CD14-positive monocyte (primary cell): ENCODE results near the gene FOXK2. TPM values are rescaled to one million over a fixed set of nuclear protein-coding genes. Genes with fewer than 3 reads are reported as not detected.

Source experiments
- DNase-seq, 3 donors: peaks; one replicate each; pipeline ENCODE4 v3.0.0-alpha.2; 2011 to 2022
- H2AFZ ChIP-seq: 2 replicates; pipeline ENCODE4 v1.6.0; 2012; ENCODE audit warnings: mild to moderate bottlenecking, low read depth, low read length, inconsistent platforms; ENCODE audit not compliant: insufficient read depth, poor library complexity, severe bottlenecking
- H3K27ac ChIP-seq, 2 donors: 1 replicate in 1 of 2; 2 replicates in 1 of 2; pipeline ENCODE4 v1.5.1; 2012 to 2013; ENCODE audit warnings: low read length in 2 of 2, control low read depth in 1 of 2, inconsistent platforms in 1 of 2, low read depth in 1 of 2, mild to moderate bottlenecking in 1 of 2
- H3K27me3 ChIP-seq, 2 donors: one replicate each; pipeline versions ENCODE4 v1.6.0 to v1.6.1; 2011 to 2013; ENCODE audit warnings: low read length in 2 of 2; ENCODE audit not compliant: control insufficient read depth in 2 of 2, insufficient read depth in 2 of 2
- H3K36me3 ChIP-seq, 2 donors: replicated peaks in 1 of 2; 1 replicate in 1 of 2; 2 replicates in 1 of 2; pipeline versions ENCODE4 v1.5.1 to v1.6.1; 2012 to 2013; ENCODE audit warnings: low read length in 2 of 2, control low read depth in 1 of 2, inconsistent platforms in 1 of 2, mild to moderate bottlenecking in 1 of 2; ENCODE audit not compliant: insufficient read depth in 2 of 2, control insufficient read depth in 1 of 2
- H3K4me1 ChIP-seq, 2 donors: 1 replicate in 1 of 2; 2 replicates in 1 of 2; pipeline versions ENCODE4 v1.5.1 to v1.6.1; 2012 to 2013; ENCODE audit warnings: low read length in 2 of 2, control low read depth in 1 of 2, inconsistent platforms in 1 of 2, mild to moderate bottlenecking in 1 of 2, moderate library complexity in 1 of 2; ENCODE audit not compliant: insufficient read depth in 2 of 2, control insufficient read depth in 1 of 2
- H3K4me2 ChIP-seq: replicated peaks from 2 replicates; pipeline ENCODE3; 2012; ENCODE audit warnings: low read length, moderate library complexity, mild to moderate bottlenecking; ENCODE audit not compliant: poor library complexity, severe bottlenecking; ENCODE audit errors: extremely low read depth
- H3K4me3 ChIP-seq, 3 experiments: fragments of 200-600 bp in 1 of 3; sonication (generic) in 1 of 3; replicated peaks in 1 of 3; 1 replicate in 2 of 3; 2 replicates in 1 of 3; pipeline ENCODE4 v1.5.1; 2011 to 2013; ENCODE audit warnings: low read length in 3 of 3, mild to moderate bottlenecking in 3 of 3, control low read depth in 2 of 3, low read depth in 2 of 3, inconsistent platforms in 1 of 3, moderate library complexity in 1 of 3
- H3K79me2 ChIP-seq: 2 replicates; pipeline ENCODE4 v1.6.0; 2012; ENCODE audit warnings: mild to moderate bottlenecking, control low read depth, inconsistent platforms, low read length, moderate library complexity; ENCODE audit not compliant: insufficient read depth
- H3K9ac ChIP-seq: 2 replicates; pipeline ENCODE4 v1.6.0; 2017; ENCODE audit warnings: low read length, mild to moderate bottlenecking; ENCODE audit not compliant: insufficient read depth, poor library complexity, severe bottlenecking
- H3K9me3 ChIP-seq, 2 donors: replicated peaks in 1 of 2; 1 replicate in 1 of 2; 2 replicates in 1 of 2; pipeline versions ENCODE4 v1.5.1 to v1.6.1; 2012 to 2013; ENCODE audit warnings: low read length in 2 of 2, control low read depth in 1 of 2; ENCODE audit not compliant: control insufficient read depth in 1 of 2, insufficient read depth in 1 of 2
- H4K20me1 ChIP-seq: 2 replicates; pipeline ENCODE4 v1.6.0; 2012; ENCODE audit warnings: mild to moderate bottlenecking, low read length, control low read depth, moderate library complexity; ENCODE audit not compliant: insufficient read depth
- H3K27ac Mint-ChIP-seq, 7 donors: one replicate each; pipeline ENCODE4 v1.8.0; 2020; ENCODE audit warnings: mild to moderate bottlenecking in 7 of 7, mixed read lengths in 7 of 7, moderate library complexity in 6 of 7, inconsistent platforms in 2 of 7
- H3K27me3 Mint-ChIP-seq, 3 donors: one replicate each; pipeline ENCODE4 v1.8.0; 2021 to 2022; ENCODE audit warnings: low read depth in 3 of 3, mild to moderate bottlenecking in 3 of 3, mixed read lengths in 3 of 3, moderate library complexity in 3 of 3, inconsistent platforms in 1 of 3
- H3K36me3 Mint-ChIP-seq, 2 donors: one replicate each; pipeline ENCODE4 v1.8.0; 2020; ENCODE audit warnings: mixed read lengths in 2 of 2, inconsistent platforms in 1 of 2, mild to moderate bottlenecking in 1 of 2
- H3K4me1 Mint-ChIP-seq: one replicate; pipeline ENCODE4 v1.8.0; 2020; ENCODE audit warnings: mild to moderate bottlenecking, mixed read lengths
- H3K4me3 Mint-ChIP-seq, 2 donors: one replicate each; pipeline ENCODE4 v1.8.0; 2020; ENCODE audit warnings: mild to moderate bottlenecking in 2 of 2, mixed read lengths in 2 of 2, moderate library complexity in 1 of 2
- H3K9me3 Mint-ChIP-seq, 7 donors: one replicate each; pipeline ENCODE4 v1.8.0; 2020 to 2022; ENCODE audit warnings: mixed read lengths in 7 of 7, mild to moderate bottlenecking in 6 of 7, moderate library complexity in 6 of 7, inconsistent platforms in 2 of 7
- WGBS: methylation state at CpG from one replicate; pipeline ENCODE4 v1.1.5; 2013; ENCODE audit warnings: missing lambda C conversion rate; ENCODE audit not compliant: insufficient coverage; 5-methylcytosine and 5-hydroxymethylcytosine counted together
- intact Hi-C, 2 donors: fragments of 100-400 bp; cut with micrococcal nuclease; formaldehyde crosslinking; loops; one replicate each; pipeline versions ENCODE4 v1.15.0 to v1.15.1; 2023
- polyA plus RNA-seq, 3 donors: library from polyadenylated mRNA; depleted of rRNA in 1 of 3; unstranded in 2 of 3; stranded (reverse) in 1 of 3; fragments of 300-500 nt in 2 of 3; fragments of >200 nt in 1 of 3; fragmentation: Illumina TruSeq in 2 of 3; gene quantifications; 1 replicate in 2 of 3; 2 replicates in 1 of 3; pipeline ENCODE4 v1.2.3, GENCODE V29; 2012 to 2021
- TF ChIP-seq, protein P1 (sequence below): fragments of 200-600 bp; IDR thresholded peaks from one replicate; pipeline ENCODE4 v1.8.0; 2022; ENCODE audit warnings: antibody characterized with exemption, mild to moderate bottlenecking

FOXK2 gene
- polyA plus RNA-seq, 3 donors: 3.5 to 18.4 (median 4.7) TPM

DNA sequence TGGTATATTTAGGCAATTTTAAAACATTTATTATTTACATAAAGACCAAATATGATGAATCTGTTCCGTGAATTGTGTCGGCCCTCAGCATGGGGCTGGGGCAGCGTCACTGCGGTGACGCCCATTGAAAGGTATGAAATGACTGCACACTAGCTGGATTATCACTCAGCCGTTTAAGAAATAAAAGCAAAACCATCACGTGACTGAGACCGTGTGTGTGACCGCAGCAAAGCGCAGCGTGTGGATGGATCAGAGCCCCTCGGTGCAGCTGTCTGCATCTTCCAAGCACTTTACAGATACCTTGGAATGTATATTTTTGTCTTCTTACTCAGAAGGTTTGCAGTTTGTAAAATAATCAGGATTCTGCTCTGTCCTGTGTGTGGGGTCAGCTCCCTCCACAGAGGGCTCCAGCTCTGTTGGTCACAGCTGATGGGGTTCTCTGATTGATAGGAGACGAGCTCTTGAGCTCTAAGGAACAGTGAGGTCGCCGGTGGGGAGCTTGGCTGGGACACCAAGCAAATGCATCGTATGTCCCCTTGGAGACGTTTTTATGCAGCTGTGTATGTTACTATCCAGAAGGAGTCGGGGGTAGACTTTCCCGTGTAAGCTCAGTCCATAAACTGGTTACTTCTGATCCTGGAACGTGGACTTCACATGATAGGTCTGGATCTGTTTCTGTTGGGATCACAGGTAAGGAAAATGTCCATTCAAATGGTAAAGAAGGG is 83.6 kb downstream of the FOXK2 start:
- H3K4me3 ChIP-seq: peak overlapping the region in 1 of 3 experiments; percentile 38
- TF ChIP-seq, protein P1, sequence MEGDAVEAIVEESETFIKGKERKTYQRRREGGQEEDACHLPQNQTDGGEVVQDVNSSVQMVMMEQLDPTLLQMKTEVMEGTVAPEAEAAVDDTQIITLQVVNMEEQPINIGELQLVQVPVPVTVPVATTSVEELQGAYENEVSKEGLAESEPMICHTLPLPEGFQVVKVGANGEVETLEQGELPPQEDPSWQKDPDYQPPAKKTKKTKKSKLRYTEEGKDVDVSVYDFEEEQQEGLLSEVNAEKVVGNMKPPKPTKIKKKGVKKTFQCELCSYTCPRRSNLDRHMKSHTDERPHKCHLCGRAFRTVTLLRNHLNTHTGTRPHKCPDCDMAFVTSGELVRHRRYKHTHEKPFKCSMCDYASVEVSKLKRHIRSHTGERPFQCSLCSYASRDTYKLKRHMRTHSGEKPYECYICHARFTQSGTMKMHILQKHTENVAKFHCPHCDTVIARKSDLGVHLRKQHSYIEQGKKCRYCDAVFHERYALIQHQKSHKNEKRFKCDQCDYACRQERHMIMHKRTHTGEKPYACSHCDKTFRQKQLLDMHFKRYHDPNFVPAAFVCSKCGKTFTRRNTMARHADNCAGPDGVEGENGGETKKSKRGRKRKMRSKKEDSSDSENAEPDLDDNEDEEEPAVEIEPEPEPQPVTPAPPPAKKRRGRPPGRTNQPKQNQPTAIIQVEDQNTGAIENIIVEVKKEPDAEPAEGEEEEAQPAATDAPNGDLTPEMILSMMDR: no peak
- no peaks in the 10 kb centered on the region for H3K9me3 ChIP-seq
- no peak for DNase-seq
- peaks cover 16% of the 10 kb centered on the region in 2 donors for H3K4me1 ChIP-seq
- Mint-ChIP-seq H3K4me1 (peaks cover 16% of the 10 kb centered on the region), H3K27ac (peak overlapping the region; percentile 86 to 97 (median 93)), H3K27me3 (peaks cover 0 to 7% (median 0%) of the 10 kb centered on the region in 3 donors), H3K36me3 (peaks cover 62 to 91% of the 10 kb centered on the region in 2 donors), H3K4me3 (no peak overlapping the region), H3K9me3 (no peaks in the 10 kb centered on the region)
- intact Hi-C loops: no loop called here
- H3K9ac ChIP-seq: no peak overlapping the region
- no peaks in the 10 kb centered on the region for H3K27me3 ChIP-seq
- H3K4me2 ChIP-seq: peak overlapping the region; percentile 55
- peaks cover 56 to 89% of the 10 kb centered on the region in 2 donors for H3K36me3 ChIP-seq
- WGBS: 95% methylated on average over 18 of the region's 20 CpGs
- H3K79me2 ChIP-seq: peaks cover 3% of the 10 kb centered on the region
- peak overlapping the region; percentile 60 to 71 for H3K27ac ChIP-seq
- H2AFZ ChIP-seq: no peak overlapping the region
- H4K20me1 ChIP-seq: no peaks in the 10 kb centered on the region

- Histone ChIP-seq H3K9me3 (no peaks in the 10 kb centered on the region), H3K4me2 (peak overlapping the region; percentile 55), H3K36me3 (peaks cover 53 to 86% of the 10 kb centered on the region in 2 donors), H3K9ac (no peak overlapping the region), H3K4me3 (peak overlapping the region in 1 of 3 experiments; percentile 38), H3K27ac (peak overlapping the region; percentile 60 to 71), H3K4me1 (peaks cover 16% of the 10 kb centered on the region in 2 donors), H4K20me1 (no peaks in the 10 kb centered on the region), H3K27me3 (no peaks in the 10 kb centered on the region), H3K79me2 (peaks cover 3% of the 10 kb centered on the region), H2AFZ (peak overlapping the region; percentile 27)
- TF ChIP-seq, protein P1: no peak
- 45% methylated on average over 8 of the region's 18 CpGs for whole genome bisulfite sequencing
- H3K27me3 Mint-ChIP-seq: peaks cover 0 to 7% (median 0%) of the 10 kb centered on the region in 3 donors
- H3K27ac Mint-ChIP-seq: peak overlapping the region; percentile 86 to 97 (median 93)
- peak overlapping the region; percentile 61 to 78 for H3K4me3 Mint-ChIP-seq
- peak; percentile 88 to 96 (median 95) for DNase-seq
- H3K9me3 Mint-ChIP-seq: no peaks in the 10 kb centered on the region
- peaks cover 63 to 90% of the 10 kb centered on the region in 2 donors for H3K36me3 Mint-ChIP-seq
- H3K4me1 Mint-ChIP-seq: peaks cover 16% of the 10 kb centered on the region
- intact Hi-C loops: no loop called here
Measured at GRCh38 chr17:82603981-82604448, 84.5 kb downstream of the FOXK2 start.
